Heart left ventricle (tissue), 13 donors: ENCODE data around the gene MGA.

Experiments
- CTCF ChIP-seq, 12 donors: fragments of 200-600 bp; sonication (generic) in 4 of 12; IDR thresholded peaks; one replicate each; pipeline versions ENCODE4 v1.5.0 to v1.8.0; 2018 to 2022; ENCODE audit warnings: antibody characterized with exemption in 12 of 12, mild to moderate bottlenecking in 5 of 12
- POLR2A ChIP-seq, 2 donors: fragments of 450-650 bp; IDR thresholded peaks; one replicate each; pipeline ENCODE4 v1.6.1; 2017; ENCODE audit warnings: antibody characterized with exemption in 2 of 2, mild to moderate bottlenecking in 2 of 2, moderate library complexity in 2 of 2
- donor health status: ischemic (EF 13 %, LVEDD 7.1; RV severe dilation, severe dysfunction).
- donor health status: DM: no; HTN: yes; CAD: no.
- donor health status: DM: no; HTN: no; CAD: no.
- donor health status: ischemic (EF 25% LVEDD 6.9; RV normal size, moderate dysfunction).
- donor health status: ischemic (EF 25% LVEDD 5.7; RV mildly dilated, moderate dysfunction).
- donor health status: ischemic (EF 35%, LVEDD 5.7; RV mildly dilated, moderate dysfunction).
- donor health status: nonischemic (EF 11% LVEDD 7.7; RV severe dilation, severe dysfunction).
- donor health status: DM: yes; HTN: yes; CAD: no.
- donor health status: PGD.
- donor health status: ischemic (EF 29% LVEDD 5.4; RV normal size, mild dysfunction).
- donor health status: nonischemic (EF 23%, LVEDD 6.1; RV moderate dilation, normal function).

DNA sequence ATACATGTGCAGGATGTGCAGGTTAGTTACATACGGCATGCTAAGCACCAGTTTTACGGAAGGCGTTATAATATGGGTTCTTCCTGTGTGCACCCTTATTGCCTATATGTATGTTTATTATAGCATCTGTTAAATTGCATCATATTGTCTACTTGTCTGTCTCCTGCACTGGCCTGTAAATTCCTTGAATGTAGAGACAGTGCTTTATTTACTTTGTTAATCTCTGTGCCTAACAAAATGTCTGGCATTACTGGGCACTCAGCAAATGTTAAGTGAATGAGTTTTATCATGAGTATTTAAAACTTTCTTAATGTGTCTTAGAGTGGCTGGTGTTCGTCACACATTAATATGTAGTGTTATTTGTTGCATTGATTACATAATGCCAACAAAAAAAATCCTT lies 23.8 kb downstream of the MGA start:
- TF ChIP-seq POLR2A (IDR thresholded peaks at IDR 0.05), result no peak
- no peak for TF ChIP-seq CTCF (IDR thresholded peaks at IDR 0.05)
